RWPE2 (cell line): ENCODE measurements around the gene NTN5.

Experiments
- ATAC-seq: fragments of 200-7000 bp; cut with Tn5 transposase; 3 replicates; pipeline ENCODE4 v1.9.1; 2021; ENCODE audit warnings: low read depth
- DNase-seq: peaks from one replicate; pipeline ENCODE4 v3.0.0-alpha.2; 2020; ENCODE audit warnings: low spot score
- H3K27ac ChIP-seq: fragments of 450-650 bp; 2 replicates; pipeline ENCODE4 v1.5.1; 2017; ENCODE audit warnings: mild to moderate bottlenecking; ENCODE audit not compliant: poor library complexity, severe bottlenecking
- H3K27me3 ChIP-seq: fragments of 250-450 bp; sonication (Bioruptor Pico); 2 replicates; pipeline ENCODE4 v1.5.1; 2021; ENCODE audit warnings: mild to moderate bottlenecking, moderate library complexity; ENCODE audit not compliant: insufficient read depth, poor library complexity, severe bottlenecking
- H3K36me3 ChIP-seq: fragments of 250-450 bp; sonication (Bioruptor Pico); 2 replicates; pipeline ENCODE4 v1.5.1; 2020; ENCODE audit warnings: low read depth, mild to moderate bottlenecking, moderate library complexity
- H3K4me1 ChIP-seq: fragments of 250-450 bp; sonication (Bioruptor Pico); 2 replicates; pipeline ENCODE4 v1.5.1; 2021; ENCODE audit warnings: mild to moderate bottlenecking, moderate library complexity; ENCODE audit not compliant: insufficient read depth, poor library complexity, severe bottlenecking
- H3K4me3 ChIP-seq: fragments of 250-450 bp; sonication (Bioruptor Pico); 2 replicates; pipeline ENCODE4 v1.5.1; 2021; ENCODE audit warnings: mild to moderate bottlenecking, moderate library complexity; ENCODE audit not compliant: severe bottlenecking
- H3K9me3 ChIP-seq: fragments of 250-450 bp; sonication (Bioruptor Pico); 2 replicates; pipeline ENCODE4 v1.5.1; 2021; ENCODE audit warnings: mild to moderate bottlenecking, moderate library complexity; ENCODE audit not compliant: severe bottlenecking
- TF ChIP-seq, protein P1 (sequence below): fragments of 450-650 bp; IDR thresholded peaks from one replicate; pipeline ENCODE4 v1.5.1; 2017; ENCODE audit warnings: mild to moderate bottlenecking, moderate library complexity; ENCODE audit not compliant: poor library complexity, severe bottlenecking

The NTN5 gene

DNA sequence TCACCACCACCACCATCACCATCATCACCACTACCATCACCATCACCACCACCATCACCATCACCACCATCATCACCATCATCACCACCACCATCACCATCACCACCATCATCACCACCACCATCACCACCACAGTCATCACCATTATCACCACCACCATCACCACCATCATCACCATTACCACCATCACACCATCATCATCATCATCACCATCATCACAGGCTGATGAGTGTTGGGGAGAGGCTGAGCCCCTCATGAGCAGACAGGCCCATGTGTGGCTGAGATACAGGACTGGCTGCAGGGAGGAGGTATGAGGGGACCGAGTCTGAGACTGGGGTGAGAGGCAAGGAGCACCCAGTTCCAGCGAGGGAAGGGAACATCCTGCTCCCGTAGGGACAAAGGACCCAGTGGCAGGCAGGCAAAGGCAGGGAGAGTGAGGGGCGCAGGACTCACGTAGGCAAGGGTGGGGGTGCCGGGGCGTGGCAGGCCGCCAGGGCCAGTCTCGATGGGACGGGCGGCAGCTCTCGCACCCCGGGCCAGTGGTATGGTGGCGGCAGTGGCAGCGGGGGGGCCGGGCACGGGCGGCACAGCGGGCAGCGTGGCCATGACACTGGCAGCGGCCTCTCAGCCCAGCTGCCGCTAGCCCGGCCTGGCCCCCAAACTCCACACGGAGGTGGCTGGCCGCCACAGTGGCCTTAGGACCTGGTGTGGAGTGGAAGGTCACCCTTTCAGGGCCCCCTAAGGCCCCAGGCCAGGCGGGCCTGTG is 2.7 kb downstream of the NTN5 start:
- H3K27ac ChIP-seq: no peak overlapping the region
- no peak for DNase-seq
- TF ChIP-seq, protein P1, sequence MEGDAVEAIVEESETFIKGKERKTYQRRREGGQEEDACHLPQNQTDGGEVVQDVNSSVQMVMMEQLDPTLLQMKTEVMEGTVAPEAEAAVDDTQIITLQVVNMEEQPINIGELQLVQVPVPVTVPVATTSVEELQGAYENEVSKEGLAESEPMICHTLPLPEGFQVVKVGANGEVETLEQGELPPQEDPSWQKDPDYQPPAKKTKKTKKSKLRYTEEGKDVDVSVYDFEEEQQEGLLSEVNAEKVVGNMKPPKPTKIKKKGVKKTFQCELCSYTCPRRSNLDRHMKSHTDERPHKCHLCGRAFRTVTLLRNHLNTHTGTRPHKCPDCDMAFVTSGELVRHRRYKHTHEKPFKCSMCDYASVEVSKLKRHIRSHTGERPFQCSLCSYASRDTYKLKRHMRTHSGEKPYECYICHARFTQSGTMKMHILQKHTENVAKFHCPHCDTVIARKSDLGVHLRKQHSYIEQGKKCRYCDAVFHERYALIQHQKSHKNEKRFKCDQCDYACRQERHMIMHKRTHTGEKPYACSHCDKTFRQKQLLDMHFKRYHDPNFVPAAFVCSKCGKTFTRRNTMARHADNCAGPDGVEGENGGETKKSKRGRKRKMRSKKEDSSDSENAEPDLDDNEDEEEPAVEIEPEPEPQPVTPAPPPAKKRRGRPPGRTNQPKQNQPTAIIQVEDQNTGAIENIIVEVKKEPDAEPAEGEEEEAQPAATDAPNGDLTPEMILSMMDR: no peak
- H3K4me1 ChIP-seq: no peaks in the 10 kb centered on the region
- no peaks in the 10 kb centered on the region for H3K27me3 ChIP-seq
- H3K4me3 ChIP-seq: no peak overlapping the region
- no peak for ATAC-seq
- no peaks in the 10 kb centered on the region for H3K36me3 ChIP-seq
- H3K9me3 ChIP-seq: no peaks in the 10 kb centered on the region

DNA sequence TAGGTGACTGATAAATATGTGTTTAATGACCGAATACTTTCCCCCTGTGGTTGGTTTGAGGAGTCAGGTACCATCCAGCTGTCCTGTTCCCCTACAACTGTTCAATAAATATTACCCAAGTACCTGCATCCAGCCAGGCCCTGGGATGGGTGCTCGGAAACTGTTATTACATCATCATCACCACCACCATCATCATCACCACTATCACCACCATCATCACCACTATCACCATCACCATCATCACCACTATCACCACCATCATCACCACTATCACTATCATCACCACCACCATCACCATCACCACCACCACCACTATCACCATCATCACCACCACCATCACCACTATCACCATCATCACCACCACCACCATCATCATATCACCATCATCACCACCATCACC is 4.1 kb downstream of the NTN5 start:
- Histone ChIP-seq H3K27me3 (no peaks in the 10 kb centered on the region), H3K27ac (no peak overlapping the region), H3K4me1 (no peaks in the 10 kb centered on the region), H3K4me3 (no peak overlapping the region), H3K9me3 (no peaks in the 10 kb centered on the region), H3K36me3 (no peaks in the 10 kb centered on the region)
- TF ChIP-seq, protein P1: no peak
- ATAC-seq (no peak), DNase-seq (no peak)

DNA sequence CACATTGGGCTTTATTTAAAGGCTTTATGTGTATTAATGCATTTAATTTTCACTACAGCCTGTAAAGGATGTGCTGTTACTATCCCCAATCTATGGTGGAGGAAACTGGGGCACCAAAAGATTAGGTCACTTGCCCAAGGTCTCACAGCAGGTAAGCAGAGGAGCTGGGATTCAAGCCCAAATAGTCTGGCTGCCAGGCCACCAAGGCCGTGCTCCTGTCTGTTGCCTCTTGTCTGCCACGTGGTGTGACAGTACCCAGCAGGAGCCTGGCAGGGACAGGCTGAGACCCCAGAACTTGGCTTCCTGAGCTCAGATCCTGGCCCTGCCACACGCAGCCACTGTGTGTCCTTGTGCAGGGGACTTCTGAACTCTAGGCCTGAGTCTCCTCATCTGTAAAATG is 4.5 kb downstream of the NTN5 start:
- no peaks in the 10 kb centered on the region for H3K36me3 ChIP-seq
- no peaks in the 10 kb centered on the region for H3K27me3 ChIP-seq
- no peak for ATAC-seq
- DNase-seq: no peak
- H3K4me1 ChIP-seq: no peaks in the 10 kb centered on the region
- H3K4me3 ChIP-seq: no peak overlapping the region
- TF ChIP-seq, protein P1: no peak
- no peaks in the 10 kb centered on the region for H3K9me3 ChIP-seq
- H3K27ac ChIP-seq: no peak overlapping the region

DNA sequence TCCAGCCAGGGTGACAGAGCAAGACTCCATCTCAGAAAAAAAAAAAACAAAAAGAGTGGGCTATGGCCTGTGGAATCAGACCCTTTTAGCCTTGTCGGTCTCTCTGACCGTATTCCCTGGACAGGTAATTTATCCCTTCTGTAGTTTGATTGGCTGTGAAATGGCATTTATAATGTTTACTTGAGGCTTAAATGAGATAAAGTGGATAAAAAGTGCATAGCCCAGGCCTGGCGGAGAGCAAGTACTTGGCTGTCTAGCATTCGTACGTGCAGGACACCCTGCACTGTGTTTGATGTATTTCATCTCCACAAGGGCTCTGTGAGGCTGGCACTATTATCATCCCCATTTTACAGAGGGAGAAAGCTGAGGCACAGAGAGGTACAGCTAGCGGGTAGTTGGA is 7.0 kb downstream of the NTN5 start:
- DNase-seq (no peak), ATAC-seq (no peak)
- Histone ChIP-seq H3K27ac (no peak overlapping the region), H3K36me3 (no peaks in the 10 kb centered on the region), H3K9me3 (no peaks in the 10 kb centered on the region), H3K4me1 (peaks cover 3% of the 10 kb centered on the region), H3K4me3 (no peak overlapping the region), H3K27me3 (no peaks in the 10 kb centered on the region)
- TF ChIP-seq, protein P1: no peak

DNA sequence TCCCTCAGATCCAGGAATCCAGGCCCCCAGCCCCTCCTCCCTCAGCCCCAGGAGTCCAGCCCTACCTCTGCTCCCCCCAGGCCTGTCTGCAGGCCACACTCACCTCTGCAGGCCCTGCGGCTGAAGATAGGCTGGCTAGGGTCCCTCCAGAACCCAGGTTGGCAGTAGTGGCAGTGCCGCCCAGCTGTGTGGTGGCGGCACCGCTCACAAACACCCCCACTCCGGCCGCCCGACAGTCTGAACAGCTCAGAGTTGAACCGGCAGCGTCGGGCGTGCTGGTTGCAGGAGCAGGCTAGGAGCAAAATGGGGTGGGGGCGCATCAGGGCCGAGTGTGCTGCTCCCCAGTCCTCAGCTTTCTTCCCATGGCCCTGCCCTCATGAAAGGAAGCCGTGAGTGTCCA is 8.3 kb downstream of the NTN5 start:
- no peak for ATAC-seq
- TF ChIP-seq, protein P1: no peak
- DNase-seq: no peak
- Histone ChIP-seq H3K27ac (no peak overlapping the region), H3K27me3 (no peaks in the 10 kb centered on the region), H3K9me3 (no peaks in the 10 kb centered on the region), H3K4me3 (no peak overlapping the region), H3K36me3 (no peaks in the 10 kb centered on the region), H3K4me1 (peaks cover 3% of the 10 kb centered on the region)
